ENCODE measurements around the gene PGLYRP4. TPM values are rescaled to one million over a fixed set of nuclear protein-coding genes. Genes with fewer than 3 reads are reported as not detected.

PGLYRP4 gene
- total RNA-seq, 2 donors from 2014 or later, result not detected

DNA sequence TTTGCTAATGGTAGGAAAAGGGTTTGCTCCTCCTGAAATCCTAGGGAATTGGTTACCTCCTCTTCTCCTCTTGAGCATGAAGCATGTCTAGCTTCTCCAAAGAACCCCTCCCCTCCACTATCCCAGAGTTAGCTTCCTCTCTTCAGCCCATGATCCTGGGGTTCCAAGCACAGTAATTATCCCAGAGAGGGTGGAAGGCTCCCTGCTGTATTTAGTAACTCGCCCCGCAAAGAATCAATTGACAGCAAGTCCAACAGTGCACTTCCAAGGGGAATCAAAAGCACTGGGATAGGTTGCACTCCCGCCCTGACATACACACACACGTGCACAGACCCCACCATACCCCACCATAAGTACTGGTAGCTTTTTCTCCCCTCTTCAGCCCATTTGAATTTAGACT, 39.1 kb upstream of the PGLYRP4 start:
- no peaks in the 10 kb centered on the region for H3K36me3 ChIP-seq
- H3K27me3 ChIP-seq (replicated peaks; ENCODE audit: insufficient read depth), result no peaks in the 10 kb centered on the region
- intact Hi-C loops (cut with DNase I), result no loop called here
- no peaks in the 10 kb centered on the region for H3K4me1 ChIP-seq (replicated peaks)
- 85% methylated on average over 4 of the region's 4 CpGs for WGBS
- no peak overlapping the region for H3K27ac ChIP-seq
- no peak for DNase-seq (ENCODE audit: low spot score)
- no peaks in the 10 kb centered on the region for H3K9me3 ChIP-seq
- TF ChIP-seq POLR2A (IDR thresholded peaks at IDR 0.05), result no peak
- no peak for TF ChIP-seq POLR2AphosphoS5 (IDR thresholded peaks at IDR 0.05)
- TF ChIP-seq, protein P1, sequence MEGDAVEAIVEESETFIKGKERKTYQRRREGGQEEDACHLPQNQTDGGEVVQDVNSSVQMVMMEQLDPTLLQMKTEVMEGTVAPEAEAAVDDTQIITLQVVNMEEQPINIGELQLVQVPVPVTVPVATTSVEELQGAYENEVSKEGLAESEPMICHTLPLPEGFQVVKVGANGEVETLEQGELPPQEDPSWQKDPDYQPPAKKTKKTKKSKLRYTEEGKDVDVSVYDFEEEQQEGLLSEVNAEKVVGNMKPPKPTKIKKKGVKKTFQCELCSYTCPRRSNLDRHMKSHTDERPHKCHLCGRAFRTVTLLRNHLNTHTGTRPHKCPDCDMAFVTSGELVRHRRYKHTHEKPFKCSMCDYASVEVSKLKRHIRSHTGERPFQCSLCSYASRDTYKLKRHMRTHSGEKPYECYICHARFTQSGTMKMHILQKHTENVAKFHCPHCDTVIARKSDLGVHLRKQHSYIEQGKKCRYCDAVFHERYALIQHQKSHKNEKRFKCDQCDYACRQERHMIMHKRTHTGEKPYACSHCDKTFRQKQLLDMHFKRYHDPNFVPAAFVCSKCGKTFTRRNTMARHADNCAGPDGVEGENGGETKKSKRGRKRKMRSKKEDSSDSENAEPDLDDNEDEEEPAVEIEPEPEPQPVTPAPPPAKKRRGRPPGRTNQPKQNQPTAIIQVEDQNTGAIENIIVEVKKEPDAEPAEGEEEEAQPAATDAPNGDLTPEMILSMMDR (IDR thresholded peaks at IDR 0.05), result no peak
- no peak overlapping the region for H3K4me3 ChIP-seq

DNA sequence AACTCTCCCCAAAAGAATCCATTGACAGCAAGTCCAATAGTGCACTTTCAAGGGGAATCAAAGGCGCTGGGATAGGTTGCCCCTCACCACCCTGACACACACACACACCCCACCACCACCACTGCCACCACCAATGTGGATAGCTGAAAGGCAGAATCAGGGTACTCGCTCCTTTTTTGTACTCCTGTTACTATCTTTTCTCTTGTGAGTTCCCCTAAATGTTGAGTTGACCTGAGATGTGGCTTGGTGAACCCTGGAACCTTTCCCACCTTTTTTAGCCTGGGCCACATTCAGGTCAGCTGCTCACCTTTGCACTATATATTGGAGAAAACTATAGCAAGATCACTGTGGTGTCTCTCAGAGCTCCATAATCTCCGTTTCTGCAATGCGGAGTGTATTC, 38.4 kb upstream of the PGLYRP4 start:
- intact Hi-C loops (cut with DNase I), result no loop called here
- no peak for TF ChIP-seq POLR2AphosphoS5 (IDR thresholded peaks at IDR 0.05)
- TF ChIP-seq, protein P1 (IDR thresholded peaks at IDR 0.05), result no peak
- no peak for TF ChIP-seq POLR2A (IDR thresholded peaks at IDR 0.05)
- Histone ChIP-seq H3K4me3 (no peak overlapping the region), H3K27ac (no peak overlapping the region), H3K36me3 (no peaks in the 10 kb centered on the region), H3K27me3 (replicated peaks; ENCODE audit: insufficient read depth) (no peaks in the 10 kb centered on the region), H3K9me3 (no peaks in the 10 kb centered on the region), H3K4me1 (replicated peaks) (no peaks in the 10 kb centered on the region)
- no peak for DNase-seq (ENCODE audit: low spot score)
- WGBS, result 97% methylated on average over 4 of the region's 4 CpGs

DNA sequence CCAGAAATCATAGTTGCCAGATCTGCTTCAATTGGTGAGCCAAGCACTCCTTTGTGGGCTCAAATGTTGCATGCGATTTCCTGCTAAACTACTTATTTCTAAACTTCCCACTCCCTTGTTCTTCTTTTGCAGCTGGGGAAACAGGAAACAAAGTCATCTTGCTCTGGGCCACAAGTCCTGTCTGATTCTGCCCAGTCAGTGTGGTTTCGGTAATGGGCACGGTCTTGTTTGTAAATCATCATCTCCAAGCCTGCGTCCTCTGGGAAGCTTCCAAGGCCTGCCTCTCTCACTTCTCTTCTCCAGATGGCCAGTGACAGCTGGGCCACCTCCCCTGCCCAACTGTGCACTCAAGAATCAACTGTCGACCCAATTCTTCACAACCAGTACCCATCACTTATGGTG, 37.9 kb upstream of the PGLYRP4 start:
- no peak for DNase-seq (ENCODE audit: low spot score)
- H3K4me3 ChIP-seq, result no peak overlapping the region
- H3K27me3 ChIP-seq (replicated peaks; ENCODE audit: insufficient read depth), result no peaks in the 10 kb centered on the region
- H3K27ac ChIP-seq, result no peak overlapping the region
- no peaks in the 10 kb centered on the region for H3K36me3 ChIP-seq
- no peaks in the 10 kb centered on the region for H3K4me1 ChIP-seq (replicated peaks)
- WGBS, result 65% methylated on average over 5 of the region's 5 CpGs
- intact Hi-C loops (cut with DNase I), result no loop called here
- TF ChIP-seq POLR2A (IDR thresholded peaks at IDR 0.05) (no peak), POLR2AphosphoS5 (IDR thresholded peaks at IDR 0.05) (no peak)
- TF ChIP-seq, protein P1 (IDR thresholded peaks at IDR 0.05), result no peak
- no peaks in the 10 kb centered on the region for H3K9me3 ChIP-seq

DNA sequence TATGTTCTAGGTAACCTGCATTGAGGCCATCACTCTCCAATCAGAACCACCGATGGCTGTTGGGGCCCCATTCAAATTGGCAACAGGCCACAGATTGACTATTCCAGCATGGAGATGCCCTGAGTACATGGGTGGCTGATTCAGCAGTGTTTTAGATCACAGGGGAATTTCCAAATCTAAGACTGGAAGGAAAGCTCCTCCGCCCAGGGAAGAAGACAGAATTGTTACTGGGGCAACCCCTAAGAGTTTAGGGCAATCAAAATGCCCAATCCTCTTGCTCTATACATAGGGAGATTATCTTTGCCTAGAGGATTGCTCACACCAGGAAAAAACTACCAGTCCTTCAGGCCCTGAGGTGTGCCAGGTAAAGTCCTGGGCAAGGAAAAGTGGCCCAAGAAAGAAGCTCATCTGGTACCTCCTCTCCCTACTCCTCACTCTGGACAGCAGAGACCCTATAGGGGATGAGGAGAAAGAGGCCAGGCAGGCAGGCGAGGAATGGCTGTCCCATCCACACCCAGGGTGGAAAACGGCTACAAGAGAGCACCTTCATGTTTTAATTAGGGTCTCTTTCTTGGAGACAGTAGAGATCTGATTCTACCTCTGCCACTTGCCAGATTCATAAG, 36.4 kb upstream of the PGLYRP4 start:
- Histone ChIP-seq H3K4me3 (no peak overlapping the region), H3K27ac (no peak overlapping the region), H3K36me3 (no peaks in the 10 kb centered on the region), H3K9me3 (no peaks in the 10 kb centered on the region), H3K4me1 (replicated peaks) (no peaks in the 10 kb centered on the region), H3K27me3 (replicated peaks; ENCODE audit: insufficient read depth) (no peaks in the 10 kb centered on the region)
- no peak for DNase-seq (ENCODE audit: low spot score)
- TF ChIP-seq, protein P1 (IDR thresholded peaks at IDR 0.05), result no peak
- TF ChIP-seq POLR2AphosphoS5 (IDR thresholded peaks at IDR 0.05), result no peak
- no peak for TF ChIP-seq POLR2A (IDR thresholded peaks at IDR 0.05)
- WGBS, result 76% methylated on average over 4 of the region's 4 CpGs
- intact Hi-C loops (cut with DNase I), result no loop called here

DNA sequence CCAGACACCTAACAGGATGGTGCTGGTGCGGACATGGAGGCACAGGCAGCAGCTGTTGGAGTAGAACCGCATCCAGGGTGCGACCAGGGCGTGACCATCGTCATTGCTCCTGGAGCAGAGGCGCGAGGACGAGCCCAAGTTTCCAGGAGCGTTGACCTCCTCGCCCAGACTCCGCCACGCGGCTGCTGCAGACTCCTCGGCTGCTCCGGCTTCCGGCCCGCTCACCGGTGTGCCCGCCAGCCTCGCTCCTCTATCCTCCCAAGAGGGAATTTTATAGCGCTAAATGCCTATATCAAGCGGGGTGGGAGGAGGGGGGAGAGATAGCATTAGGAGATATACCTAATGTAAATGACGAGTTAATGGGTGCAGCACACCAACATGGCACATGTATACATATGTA, 32.1 kb upstream of the PGLYRP4 start:
- no peak for DNase-seq (ENCODE audit: low spot score)
- no peaks in the 10 kb centered on the region for H3K36me3 ChIP-seq
- WGBS, result 95% methylated on average over 23 of the region's 23 CpGs
- H3K4me3 ChIP-seq, result no peak overlapping the region
- intact Hi-C loops (cut with DNase I), result no loop called here
- H3K27me3 ChIP-seq (replicated peaks; ENCODE audit: insufficient read depth), result no peaks in the 10 kb centered on the region
- no peaks in the 10 kb centered on the region for H3K4me1 ChIP-seq (replicated peaks)
- H3K27ac ChIP-seq, result no peak overlapping the region
- no peak for TF ChIP-seq POLR2AphosphoS5 (IDR thresholded peaks at IDR 0.05)
- TF ChIP-seq, protein P1 (IDR thresholded peaks at IDR 0.05), result no peak
- no peaks in the 10 kb centered on the region for H3K9me3 ChIP-seq

Data from prostate gland (tissue), 2 donors.